Measurements from ENCODE around the gene ZNRF2.

GRCh38 chr7:30266686-30267085 lies 17.7 kb upstream of the ZNRF2 start:
- TF ChIP-seq CTCF (IDR thresholded peaks at IDR 0.05) (no peak), POLR2A (IDR thresholded peaks at IDR 0.05) (no peak)
